Activated CD8-positive, alpha-beta memory T cell treated with anti-CD3 and anti-CD28 coated beads for 24 hours (primary cell): Measurements from ENCODE around the gene ADISSP.

Experiments used
- DNase-seq: peaks from one replicate; pipeline ENCODE4 v3.0.0-alpha.2; 2020

ADISSP gene

GRCh38 chr20:3778976-3779375 is 11.4 kb upstream of the ADISSP start:
- DNase-seq, result no peak

- peak; percentile 87 for DNase-seq
Measured at GRCh38 chr20:3777716-3778629, 10.4 kb upstream of the ADISSP start.

- no peak for DNase-seq
Measured at GRCh38 chr20:3777381-3777715, 9.8 kb upstream of the ADISSP start.

GRCh38 chr20:3775457-3776108 is 8.0 kb upstream of the ADISSP start:
- DNase-seq, result no peak

- DNase-seq, result no peak
Measured at GRCh38 chr20:3771552-3772058, 4.1 kb upstream of the ADISSP start.

- DNase-seq, result peak; percentile 88
Measured at GRCh38 chr20:3768342-3769130, 983 bp upstream of the ADISSP start.

- no peak for DNase-seq
Measured at GRCh38 chr20:3767110-3767426, 485 bp downstream of the ADISSP start.

- no peak for DNase-seq
Measured at GRCh38 chr20:3766422-3767109, 987 bp downstream of the ADISSP start.

- DNase-seq, result no peak
Measured at GRCh38 chr20:3765171-3765882, 2.2 kb downstream of the ADISSP start.

GRCh38 chr20:3764659-3765058 is 2.9 kb downstream of the ADISSP start:
- no peak for DNase-seq

- no peak for DNase-seq
Measured at GRCh38 chr20:3763671-3764601, 3.6 kb downstream of the ADISSP start.

- DNase-seq, result no peak
Measured at GRCh38 chr20:3760655-3761348, 6.8 kb downstream of the ADISSP start.

- DNase-seq, result no peak
Measured at GRCh38 chr20:3759884-3760283, 7.7 kb downstream of the ADISSP start.

GRCh38 chr20:3759316-3759823 is 8.2 kb downstream of the ADISSP start:
- DNase-seq, result no peak

GRCh38 chr20:3758566-3758965 is 9.0 kb downstream of the ADISSP start:
- no peak for DNase-seq

- DNase-seq, result no peak
Measured at GRCh38 chr20:3757268-3757667, 10.3 kb downstream of the ADISSP start.

GRCh38 chr20:3755814-3756480 is 11.6 kb downstream of the ADISSP start:
- DNase-seq, result no peak

- no peak for DNase-seq
Measured at GRCh38 chr20:3755269-3755668, 12.3 kb downstream of the ADISSP start.

- no peak for DNase-seq
Measured at GRCh38 chr20:3754276-3754630, 13.3 kb downstream of the ADISSP start.
